Parietal lobe (tissue), 1 donor: ENCODE results near the gene OR51I2. TPM values are rescaled to one million over a fixed set of nuclear protein-coding genes. Genes with fewer than 3 reads are reported as not detected.

Source experiments
- total RNA-seq: library from RNA; depleted of rRNA; stranded (reverse); fragments of >200 nt; gene quantifications from one replicate; pipeline ENCODE4 v1.2.3, GENCODE V29; 2014

OR51I2 gene, protein sequence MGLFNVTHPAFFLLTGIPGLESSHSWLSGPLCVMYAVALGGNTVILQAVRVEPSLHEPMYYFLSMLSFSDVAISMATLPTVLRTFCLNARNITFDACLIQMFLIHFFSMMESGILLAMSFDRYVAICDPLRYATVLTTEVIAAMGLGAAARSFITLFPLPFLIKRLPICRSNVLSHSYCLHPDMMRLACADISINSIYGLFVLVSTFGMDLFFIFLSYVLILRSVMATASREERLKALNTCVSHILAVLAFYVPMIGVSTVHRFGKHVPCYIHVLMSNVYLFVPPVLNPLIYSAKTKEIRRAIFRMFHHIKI
- total RNA-seq: not detected

DNA sequence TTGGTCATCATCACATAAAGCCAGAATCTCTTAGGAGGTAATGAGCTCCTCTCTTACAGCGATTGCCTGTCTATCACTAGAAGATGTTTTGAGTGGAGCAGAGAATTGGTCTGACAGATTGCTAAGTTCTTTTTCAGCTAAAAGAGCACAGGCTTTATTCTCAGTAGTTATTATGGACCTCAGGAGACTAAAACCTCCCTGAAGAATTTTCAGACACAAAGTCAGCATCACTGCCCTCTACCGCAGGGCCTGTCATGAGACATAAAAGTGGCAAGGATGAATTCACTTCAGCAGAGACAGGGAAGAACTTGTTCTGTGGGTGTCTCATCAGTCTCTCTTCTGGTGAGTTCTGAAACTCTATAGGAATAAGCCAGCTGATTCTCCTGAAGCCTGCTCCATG is at the start of gene OR51I2:
Gene OR51I2 (plus strand): TSS at position 301 of the 400 bp plus-strand sequence. CDS start 4,166 bp downstream, outside the sequence.

DNA sequence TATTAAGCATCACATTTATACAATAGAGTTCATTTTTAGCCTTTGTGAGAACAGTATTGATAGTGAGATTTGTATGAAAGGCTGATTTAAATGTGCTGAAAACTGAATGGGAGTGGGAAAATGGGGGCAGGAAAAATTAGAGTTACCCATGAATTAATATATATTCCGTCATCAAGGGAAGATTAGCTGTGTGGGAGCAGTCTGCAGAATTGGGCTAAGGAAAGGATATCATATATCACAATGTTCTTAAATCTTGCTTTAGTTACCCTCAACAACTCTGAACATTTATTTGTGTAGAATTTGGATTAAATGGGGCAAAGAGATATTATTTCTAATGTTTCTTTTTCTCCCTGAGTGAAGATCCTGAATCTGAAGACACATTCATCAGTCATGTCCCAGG is 27.3 kb upstream of the OR51I2 start, which contains the start of gene OR51Q1:
Gene OR51Q1 (plus strand): TSS at position 301 of the 400 bp plus-strand sequence. CDS start 90 bp downstream, at position 391.

DNA sequence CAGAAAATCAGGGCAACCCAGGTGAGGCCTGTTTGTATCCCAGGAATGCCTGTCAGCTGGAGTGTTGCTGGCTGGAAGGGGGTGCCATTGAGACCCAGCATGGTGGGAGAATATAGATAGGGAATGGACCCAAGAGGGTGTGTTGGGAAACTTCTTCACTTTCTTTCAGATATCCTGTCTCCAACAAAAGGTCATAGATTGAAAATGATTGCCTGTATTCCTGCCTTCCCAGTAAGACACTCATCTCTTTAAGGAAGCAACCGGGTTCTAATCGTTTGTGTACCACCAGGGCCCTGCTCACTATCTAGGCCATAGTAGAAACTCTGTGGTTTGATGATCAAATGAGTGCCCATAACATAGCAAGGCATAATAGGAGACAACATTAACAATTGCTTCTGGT is 7.7 kb upstream of the OR51I2 start, which contains the start of gene OR51I1:
Gene OR51I1 (minus strand): TSS at position 101 of the 400 bp plus-strand sequence. CDS start 0 bp downstream, at position 101.

DNA sequence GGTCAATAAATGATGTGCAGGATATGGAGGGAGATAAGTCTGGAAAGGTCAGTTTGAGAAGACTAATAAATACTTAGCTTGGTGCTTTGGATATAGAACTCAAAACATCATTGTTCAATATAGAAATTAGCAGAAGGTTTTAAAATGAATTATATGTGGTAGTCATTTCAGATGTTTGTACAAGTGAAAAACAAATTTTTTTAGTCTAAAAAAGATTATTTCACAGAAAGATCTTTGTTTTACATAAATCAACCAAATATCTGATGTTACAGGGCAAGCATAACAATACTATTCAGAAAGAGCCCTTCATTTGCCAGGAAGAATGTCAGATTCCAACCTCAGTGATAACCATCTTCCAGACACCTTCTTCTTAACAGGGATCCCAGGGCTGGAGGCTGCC is 39.3 kb downstream of the OR51I2 start, which contains the start of gene OR52D1:
Gene OR52D1 (plus strand): TSS at position 301 of the 400 bp plus-strand sequence. CDS start 22 bp downstream, at position 323.

Other genes starting within 250 kb of the OR51I2 start
- gene OR51V1, start 248.6 kb upstream of the OR51I2 start, total RNA-seq: not detected
- gene HBB, start 222.3 kb upstream of the OR51I2 start, total RNA-seq: 141 TPM
- not detected for gene HBD, start 214.8 kb upstream of the OR51I2 start, total RNA-seq
- 0.63 TPM for gene HBG1, start 199.5 kb upstream of the OR51I2 start, total RNA-seq
- gene HBG2, start 194.5 kb upstream of the OR51I2 start, total RNA-seq: 464 TPM
- 3.8 TPM for gene HBE1, start 179.4 kb upstream of the OR51I2 start, total RNA-seq
- 0.94 TPM for gene OR51B4, start 147.4 kb upstream of the OR51I2 start, total RNA-seq
- gene OR51B2, start 125.0 kb upstream of the OR51I2 start, total RNA-seq: 2.2 TPM
- gene OR51B5, start 105.8 kb upstream of the OR51I2 start, total RNA-seq: 3.1 TPM
- gene OR51B6, start 97.8 kb upstream of the OR51I2 start, total RNA-seq: not detected
- not detected for gene OR51M1, start 65.5 kb upstream of the OR51I2 start, total RNA-seq
- not detected for gene OR51Q1, start 27.2 kb upstream of the OR51I2 start, total RNA-seq
- gene OR51I1, start 7.8 kb upstream of the OR51I2 start, total RNA-seq: 2.5 TPM
- gene OR52D1, start 39.4 kb downstream of the OR51I2 start, total RNA-seq: not detected
- 1.3 TPM for gene UBQLN3, start 60.6 kb downstream of the OR51I2 start, total RNA-seq
- 1.9 TPM for gene UBQLNL, start 67.4 kb downstream of the OR51I2 start, total RNA-seq
- 3.8 TPM for gene OR52H1, start 99.2 kb downstream of the OR51I2 start, total RNA-seq
- gene OR52B6, start 131.6 kb downstream of the OR51I2 start, total RNA-seq: not detected
- gene TRIM6, start 147.3 kb downstream of the OR51I2 start, total RNA-seq: 0.31 TPM
- gene TRIM34, start 175.7 kb downstream of the OR51I2 start, total RNA-seq: 1.6 TPM
- 6.6 TPM for gene TRIM5, start 235.8 kb downstream of the OR51I2 start, total RNA-seq
- gene TRIM22, start 240.5 kb downstream of the OR51I2 start, total RNA-seq: 20.7 TPM